ENCODE data around the gene SARDH.

- no peak for TF ChIP-seq CTCF (IDR thresholded peaks at IDR 0.05)
- TF ChIP-seq POLR2A (IDR thresholded peaks at IDR 0.05): no peak
- no peak for TF ChIP-seq EP300 (IDR thresholded peaks at IDR 0.05)
Observed at GRCh38 chr9:133654736-133655657, 83.2 kb downstream of the SARDH start.

Measured in tibial nerve (tissue), 4 donors.